ENCODE data around the gene HACD4.

Gene HACD4

GRCh38 chr9:21016701-21017491, 14.5 kb downstream of the HACD4 start:
- Histone ChIP-seq H3K9me3 (ENCODE audit: insufficient read depth, low read depth, low read length) (no peaks in the 10 kb centered on the region), H3K27ac (ENCODE audit: low read depth, low read length) (no peak overlapping the region), H3K4me3 (ENCODE audit: low read length) (no peak overlapping the region), H3K36me3 (ENCODE audit: insufficient read depth, low read length) (no peaks in the 10 kb centered on the region), H3K9ac (ENCODE audit: low read depth, low read length) (no peak overlapping the region), H3K27me3 (ENCODE audit: insufficient read depth, low read length) (no peaks in the 10 kb centered on the region), H3K4me1 (ENCODE audit: insufficient read depth, low read length) (peaks cover 39% of the 10 kb centered on the region)
- WGBS: 93% methylated on average over 2 of the region's 2 CpGs

- no peak overlapping the region for H3K9ac ChIP-seq (ENCODE audit: low read depth, low read length)
- no peaks in the 10 kb centered on the region for H3K36me3 ChIP-seq (ENCODE audit: insufficient read depth, low read length)
- H3K27ac ChIP-seq (ENCODE audit: low read depth, low read length): no peak overlapping the region
- H3K27me3 ChIP-seq (ENCODE audit: insufficient read depth, low read length): no peaks in the 10 kb centered on the region
- no peaks in the 10 kb centered on the region for H3K9me3 ChIP-seq (ENCODE audit: insufficient read depth, low read depth, low read length)
- H3K4me3 ChIP-seq (ENCODE audit: low read length): no peak overlapping the region
- H3K4me1 ChIP-seq (ENCODE audit: insufficient read depth, low read length): peaks cover 39% of the 10 kb centered on the region
Measured at GRCh38 chr9:21015995-21016394, 15.4 kb downstream of the HACD4 start.

DNA sequence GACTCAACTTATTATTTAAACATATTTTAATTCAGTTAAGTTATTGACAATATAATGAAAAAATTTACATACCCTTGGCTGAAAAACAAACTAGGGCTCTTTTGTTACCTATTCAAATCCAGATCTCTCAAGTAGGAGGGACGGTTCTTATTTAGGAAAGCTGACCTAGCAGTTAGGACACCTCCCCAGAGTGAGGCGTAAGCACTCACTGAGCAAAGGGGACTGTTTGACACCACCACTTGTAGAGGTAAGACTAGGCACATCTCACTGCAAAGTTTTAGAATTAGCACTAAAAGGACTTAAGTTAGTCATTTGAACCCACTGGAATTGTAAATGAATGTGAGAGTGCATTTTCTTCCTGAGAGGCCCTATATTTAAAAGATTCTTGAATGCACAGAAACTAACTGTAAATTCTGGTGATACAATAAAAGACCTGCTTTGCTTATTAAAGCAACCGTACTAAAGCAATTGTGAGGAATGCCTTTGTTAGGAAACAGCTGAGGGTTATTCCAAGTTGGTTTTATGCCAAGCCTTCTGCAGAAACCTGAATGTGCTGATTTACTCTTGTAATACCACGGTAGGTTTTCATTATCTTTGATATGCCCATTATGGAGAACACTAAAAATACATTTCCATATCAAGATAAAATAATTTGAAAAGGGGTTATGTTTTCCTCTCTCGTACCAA, 16.2 kb downstream of the HACD4 start:
- Histone ChIP-seq H3K9me3 (ENCODE audit: insufficient read depth, low read depth, low read length) (no peaks in the 10 kb centered on the region), H3K27me3 (ENCODE audit: insufficient read depth, low read length) (no peaks in the 10 kb centered on the region), H3K27ac (ENCODE audit: low read depth, low read length) (no peak overlapping the region), H3K4me3 (ENCODE audit: low read length) (no peak overlapping the region), H3K9ac (ENCODE audit: low read depth, low read length) (no peak overlapping the region), H3K36me3 (ENCODE audit: insufficient read depth, low read length) (no peaks in the 10 kb centered on the region), H3K4me1 (ENCODE audit: insufficient read depth, low read length) (peaks cover 39% of the 10 kb centered on the region)
- WGBS: 70% methylated on average over 4 of the region's 5 CpGs

- Histone ChIP-seq H3K9ac (ENCODE audit: low read depth, low read length) (no peak overlapping the region), H3K4me3 (ENCODE audit: low read length) (no peak overlapping the region), H3K4me1 (ENCODE audit: insufficient read depth, low read length) (peaks cover 3% of the 10 kb centered on the region; the same call in 1 of the 2 replicates), H3K36me3 (ENCODE audit: insufficient read depth, low read length) (peaks cover 4% of the 10 kb centered on the region), H3K27ac (ENCODE audit: low read depth, low read length) (no peak overlapping the region), H3K27me3 (ENCODE audit: insufficient read depth, low read length) (no peaks in the 10 kb centered on the region), H3K9me3 (ENCODE audit: insufficient read depth, low read depth, low read length) (no peaks in the 10 kb centered on the region)
- WGBS: 95% methylated on average over 2 of the region's 2 CpGs
Measured at GRCh38 chr9:21002040-21002439, 29.4 kb downstream of the HACD4 start.

DNA sequence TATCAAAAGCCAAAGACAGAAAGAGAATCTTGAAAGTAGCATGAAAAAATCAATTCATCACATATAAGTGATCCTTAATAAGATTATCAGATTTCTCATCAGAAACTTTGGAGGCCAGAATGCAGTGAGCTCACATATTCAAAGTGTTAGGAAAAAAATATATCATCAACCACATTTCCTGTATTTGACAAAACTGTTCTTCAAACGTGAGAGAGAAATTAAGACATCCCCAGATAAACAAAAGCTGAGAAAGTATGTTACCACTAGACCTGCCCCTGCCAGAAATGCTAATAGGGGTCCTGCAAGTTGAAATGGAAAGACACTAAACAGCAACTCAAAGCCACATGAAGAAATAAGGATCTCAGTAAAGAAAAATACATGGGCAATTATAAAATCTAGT, 29.9 kb downstream of the HACD4 start:
- no peak overlapping the region for H3K27ac ChIP-seq (ENCODE audit: low read depth, low read length)
- no peak overlapping the region for H3K4me3 ChIP-seq (ENCODE audit: low read length)

DNA sequence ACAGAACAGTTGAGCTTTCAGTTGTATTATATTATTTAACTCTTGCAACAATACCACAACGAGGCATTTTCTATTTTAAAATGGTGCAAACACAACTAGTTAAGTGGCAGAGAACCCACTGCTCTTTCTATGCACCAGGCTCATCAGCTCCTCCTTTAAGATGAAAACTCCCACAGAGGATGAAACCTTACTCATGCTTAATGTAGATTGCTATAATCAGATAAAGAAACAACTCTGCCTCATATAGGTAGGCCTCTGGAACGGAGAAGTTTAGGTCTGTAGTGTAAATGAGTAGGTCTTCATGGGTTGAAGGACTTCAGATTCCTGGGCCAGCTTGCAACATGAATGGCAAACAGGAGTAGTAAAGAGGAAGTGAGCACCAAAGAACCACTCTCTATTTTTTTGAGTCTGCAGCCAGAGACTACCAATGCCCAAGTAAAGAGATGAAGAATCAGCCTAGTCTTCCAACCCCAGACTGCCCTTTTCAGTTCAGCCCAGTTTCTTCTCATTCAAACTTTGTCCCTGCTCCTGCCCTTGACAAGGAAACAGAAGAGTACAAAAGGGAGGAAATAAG, 33.9 kb downstream of the HACD4 start:
- H3K4me3 ChIP-seq (ENCODE audit: low read length): no peak overlapping the region
- H3K4me1 ChIP-seq (ENCODE audit: insufficient read depth, low read length): peaks cover 8% of the 10 kb centered on the region; the same call in 1 of the 2 replicates
- H3K27me3 ChIP-seq (ENCODE audit: insufficient read depth, low read length): no peaks in the 10 kb centered on the region
- no peaks in the 10 kb centered on the region for H3K9me3 ChIP-seq (ENCODE audit: insufficient read depth, low read depth, low read length)
- WGBS: 94% methylated on average over 2 of the region's 2 CpGs
- H3K27ac ChIP-seq (ENCODE audit: low read depth, low read length): no peak overlapping the region
- H3K36me3 ChIP-seq (ENCODE audit: insufficient read depth, low read length): peaks cover 36% of the 10 kb centered on the region
- no peak overlapping the region for H3K9ac ChIP-seq (ENCODE audit: low read depth, low read length)

More for the DNA sequence above, 29.9 kb downstream of the HACD4 start:
- Histone ChIP-seq H3K9ac (ENCODE audit: low read depth, low read length) (no peak overlapping the region), H3K4me1 (ENCODE audit: insufficient read depth, low read length) (peaks cover 8% of the 10 kb centered on the region; the same call in 1 of the 2 replicates), H3K27me3 (ENCODE audit: insufficient read depth, low read length) (no peaks in the 10 kb centered on the region), H3K9me3 (ENCODE audit: insufficient read depth, low read depth, low read length) (no peaks in the 10 kb centered on the region), H3K36me3 (ENCODE audit: insufficient read depth, low read length) (peaks cover 7% of the 10 kb centered on the region)
- WGBS: 83% methylated on average over 1 of the region's 1 CpG

- no peaks in the 10 kb centered on the region for H3K9me3 ChIP-seq (ENCODE audit: insufficient read depth, low read depth, low read length)
- H3K9ac ChIP-seq (ENCODE audit: low read depth, low read length): no peak overlapping the region
- peaks cover 8% of the 10 kb centered on the region; the same call in 1 of the 2 replicates for H3K4me1 ChIP-seq (ENCODE audit: insufficient read depth, low read length)
- no peaks in the 10 kb centered on the region for H3K27me3 ChIP-seq (ENCODE audit: insufficient read depth, low read length)
- WGBS: 100% methylated on average over 2 of the region's 2 CpGs
- H3K27ac ChIP-seq (ENCODE audit: low read depth, low read length): no peak overlapping the region
- H3K36me3 ChIP-seq (ENCODE audit: insufficient read depth, low read length): peaks cover 43% of the 10 kb centered on the region
- no peak overlapping the region for H3K4me3 ChIP-seq (ENCODE audit: low read length)
Measured at GRCh38 chr9:20996809-20997208, 34.6 kb downstream of the HACD4 start.

- H3K27me3 ChIP-seq (ENCODE audit: insufficient read depth, low read length): no peaks in the 10 kb centered on the region
- WGBS: 100% methylated on average over 2 of the region's 2 CpGs
- H3K9ac ChIP-seq (ENCODE audit: low read depth, low read length): no peak overlapping the region
- no peaks in the 10 kb centered on the region for H3K9me3 ChIP-seq (ENCODE audit: insufficient read depth, low read depth, low read length)
- peaks cover 48% of the 10 kb centered on the region for H3K36me3 ChIP-seq (ENCODE audit: insufficient read depth, low read length)
- H3K4me1 ChIP-seq (ENCODE audit: insufficient read depth, low read length): peaks cover 8% of the 10 kb centered on the region; the same call in 1 of the 2 replicates
- no peak overlapping the region for H3K4me3 ChIP-seq (ENCODE audit: low read length)
- H3K27ac ChIP-seq (ENCODE audit: low read depth, low read length): no peak overlapping the region
Measured at GRCh38 chr9:20995616-20996015, 35.8 kb downstream of the HACD4 start.

DNA sequence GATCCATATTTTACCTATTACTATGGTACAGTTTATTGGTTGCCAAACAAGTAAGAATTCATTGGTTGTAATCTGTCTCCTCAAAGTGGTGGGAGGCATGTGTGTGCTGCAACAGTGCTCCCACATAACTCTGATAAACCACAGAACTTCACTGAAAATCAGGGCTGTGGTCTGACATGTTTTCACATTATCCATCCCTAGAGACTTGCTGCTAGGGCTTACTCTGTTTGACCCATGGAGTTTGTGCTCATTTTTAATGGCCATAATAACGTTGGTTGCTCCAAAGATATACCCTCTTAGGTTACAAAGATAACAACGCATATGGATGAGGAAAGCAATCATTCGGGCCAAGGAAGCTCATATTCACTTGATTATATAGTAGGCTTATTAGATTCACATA, 37.0 kb downstream of the HACD4 start:
- H3K27ac ChIP-seq (ENCODE audit: low read depth, low read length): no peak overlapping the region
- H3K4me3 ChIP-seq (ENCODE audit: low read length): no peak overlapping the region
- H3K9me3 ChIP-seq (ENCODE audit: insufficient read depth, low read depth, low read length): no peaks in the 10 kb centered on the region
- H3K4me1 ChIP-seq (ENCODE audit: insufficient read depth, low read length): peaks cover 8% of the 10 kb centered on the region; the same call in 1 of the 2 replicates
- 95% methylated on average over 1 of the region's 3 CpGs for WGBS
- no peaks in the 10 kb centered on the region for H3K27me3 ChIP-seq (ENCODE audit: insufficient read depth, low read length)
- H3K36me3 ChIP-seq (ENCODE audit: insufficient read depth, low read length): peaks cover 56% of the 10 kb centered on the region
- no peak overlapping the region for H3K9ac ChIP-seq (ENCODE audit: low read depth, low read length)

DNA sequence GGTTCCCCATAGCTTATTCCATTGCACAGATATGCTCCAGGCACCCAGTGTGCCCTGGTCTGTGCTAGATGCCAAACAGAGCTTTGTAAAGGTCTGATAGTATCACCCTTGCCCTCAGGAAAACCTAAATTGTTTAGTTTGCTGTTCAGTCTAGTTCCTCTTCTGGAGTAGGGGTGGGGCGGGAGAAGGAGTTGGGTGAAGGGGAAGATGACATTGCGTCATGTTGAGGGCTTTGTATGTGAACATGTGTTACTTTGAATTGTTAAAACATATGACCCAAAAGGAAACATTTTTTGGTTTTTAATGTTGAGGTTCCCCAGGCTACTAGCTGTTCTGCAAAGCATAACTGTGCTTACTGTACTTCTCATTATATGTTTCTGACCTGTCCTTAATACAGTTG, 40.6 kb downstream of the HACD4 start:
- H3K4me3 ChIP-seq (ENCODE audit: low read length): no peak overlapping the region
- 94% methylated on average over 2 of the region's 2 CpGs for WGBS
- peaks cover 12% of the 10 kb centered on the region for H3K4me1 ChIP-seq (ENCODE audit: insufficient read depth, low read length)
- no peak overlapping the region for H3K27ac ChIP-seq (ENCODE audit: low read depth, low read length)
- no peaks in the 10 kb centered on the region for H3K27me3 ChIP-seq (ENCODE audit: insufficient read depth, low read length)
- no peaks in the 10 kb centered on the region for H3K9me3 ChIP-seq (ENCODE audit: insufficient read depth, low read depth, low read length)
- H3K36me3 ChIP-seq (ENCODE audit: insufficient read depth, low read length): peaks cover 64% of the 10 kb centered on the region
- H3K9ac ChIP-seq (ENCODE audit: low read depth, low read length): no peak overlapping the region

DNA sequence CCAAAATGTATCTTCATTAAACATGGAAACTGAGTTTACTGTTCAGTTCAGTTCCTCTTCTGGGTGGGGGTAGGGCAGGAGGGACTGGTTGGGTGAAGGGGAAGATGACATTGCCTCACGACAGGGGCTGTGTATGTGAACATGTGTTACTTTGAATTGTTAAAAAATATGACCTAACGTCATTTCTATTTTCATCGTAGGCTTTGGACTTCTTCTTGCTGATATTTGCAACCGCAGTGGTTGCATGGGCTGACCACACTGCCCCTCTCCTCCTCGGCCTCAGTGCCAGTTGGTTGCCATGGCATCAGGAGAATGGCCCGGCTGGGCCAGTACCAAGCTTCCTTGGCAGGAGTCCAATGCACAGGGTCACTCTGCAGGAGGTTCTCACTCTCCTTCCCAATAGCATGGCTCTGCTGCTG, 41.5 kb downstream of the HACD4 start:
- H3K27ac ChIP-seq (ENCODE audit: low read depth, low read length): no peak overlapping the region
- H3K4me1 ChIP-seq (ENCODE audit: insufficient read depth, low read length): peaks cover 12% of the 10 kb centered on the region
- H3K27me3 ChIP-seq (ENCODE audit: insufficient read depth, low read length): no peaks in the 10 kb centered on the region
- H3K36me3 ChIP-seq (ENCODE audit: insufficient read depth, low read length): peaks cover 57% of the 10 kb centered on the region
- WGBS: 96% methylated on average over 6 of the region's 6 CpGs
- H3K9me3 ChIP-seq (ENCODE audit: insufficient read depth, low read depth, low read length): no peaks in the 10 kb centered on the region
- H3K4me3 ChIP-seq (ENCODE audit: low read length): no peak overlapping the region
- no peak overlapping the region for H3K9ac ChIP-seq (ENCODE audit: low read depth, low read length)

Measured in HUES64 (cell line).